GM19193 (cell line): ENCODE data around the gene MAPK8IP1.

Experiments used
- POLR2A ChIP-seq: IDR thresholded peaks from 4 replicates; pipeline ENCODE4 v1.6.1; 2011; ENCODE audit not compliant: insufficient read depth, insufficient read length; ENCODE audit errors: extremely low read depth

MAPK8IP1 gene

GRCh38 chr11:45885274-45885920, at the start of gene MAPK8IP1:
MAPK8IP1 (plus strand) TSS chr11:45885651; CDS start chr11:45885821, 170 bp downstream.
- no peak for TF ChIP-seq POLR2A

GRCh38 chr11:45839204-45839603, 46.2 kb upstream of the MAPK8IP1 start:
- no peak for TF ChIP-seq POLR2A

GRCh38 chr11:45843158-45843924, 42.1 kb upstream of the MAPK8IP1 start:
- no peak for TF ChIP-seq POLR2A

GRCh38 chr11:45844822-45845578, 40.5 kb upstream of the MAPK8IP1 start:
- no peak for TF ChIP-seq POLR2A

GRCh38 chr11:45846174-45846675, 39.2 kb upstream of the MAPK8IP1 start:
- TF ChIP-seq POLR2A: no peak

GRCh38 chr11:45846974-45847910, 38.2 kb upstream of the MAPK8IP1 start, which contains the start of gene CRY2:
CRY2 (plus strand) TSS chr11:45847475; CDS start chr11:45847491, 16 bp downstream.
- peak; percentile 96 for TF ChIP-seq POLR2A

GRCh38 chr11:45847911-45848316, 37.5 kb upstream of the MAPK8IP1 start:
- no peak for TF ChIP-seq POLR2A

GRCh38 chr11:45848654-45849081, 36.8 kb upstream of the MAPK8IP1 start:
- TF ChIP-seq POLR2A: no peak

- TF ChIP-seq POLR2A: no peak
Measured at GRCh38 chr11:45850446-45850845, 35.0 kb upstream of the MAPK8IP1 start.

- no peak for TF ChIP-seq POLR2A
Measured at GRCh38 chr11:45851228-45851627, 34.2 kb upstream of the MAPK8IP1 start.

GRCh38 chr11:45852018-45852711, 33.3 kb upstream of the MAPK8IP1 start:
- no peak for TF ChIP-seq POLR2A

GRCh38 chr11:45852712-45853101, 32.7 kb upstream of the MAPK8IP1 start:
- TF ChIP-seq POLR2A: no peak
